ENCODE measurements around the gene BLOC1S4. TPM values are rescaled to one million over a fixed set of nuclear protein-coding genes. Genes with fewer than 3 reads are reported as not detected.
"Not testable (repeated sequence)": the region's sequence is repeated elsewhere in the genome, so short reads cannot be mapped to it uniquely, and the experiment has no call there.

The BLOC1S4 gene
- total RNA-seq, 1 donor from 2014 or later, result 23.8 TPM

DNA sequence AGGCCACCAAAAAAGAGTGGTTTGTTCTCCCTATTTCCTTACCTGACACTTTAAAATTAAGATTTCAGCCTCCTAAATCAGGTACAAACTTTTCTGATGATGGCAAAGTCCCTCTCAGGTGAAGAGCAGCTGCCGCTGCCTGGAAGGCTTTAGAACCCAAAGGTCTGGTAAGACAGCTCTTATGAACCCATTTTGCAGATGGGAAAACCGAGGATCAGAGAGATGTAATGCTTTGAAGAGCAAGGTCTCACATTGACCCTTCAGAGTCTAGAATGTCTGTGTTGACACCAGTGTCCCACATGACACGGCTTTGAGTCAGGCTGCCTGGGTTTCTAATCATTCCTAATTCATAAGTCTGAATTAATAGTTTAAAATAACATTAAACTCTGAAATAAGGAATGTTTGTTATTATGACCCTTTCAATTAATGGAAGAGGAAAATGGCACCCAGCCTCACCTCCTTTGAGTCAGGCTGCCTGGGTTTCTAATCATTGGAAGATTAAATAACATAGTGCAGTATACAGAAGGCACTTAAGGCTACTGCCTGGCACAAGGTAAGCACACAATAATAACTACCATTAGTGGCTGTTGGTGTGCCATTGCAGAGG is 38.6 kb downstream of the BLOC1S4 start:
- no peak overlapping the region for H3K4me3 Mint-ChIP-seq
- no peak for DNase-seq (ENCODE audit: low read depth, low spot score)
- no peak overlapping the region for H3K27ac Mint-ChIP-seq (ENCODE audit: unreplicated experiment)
- TF ChIP-seq, protein P1, sequence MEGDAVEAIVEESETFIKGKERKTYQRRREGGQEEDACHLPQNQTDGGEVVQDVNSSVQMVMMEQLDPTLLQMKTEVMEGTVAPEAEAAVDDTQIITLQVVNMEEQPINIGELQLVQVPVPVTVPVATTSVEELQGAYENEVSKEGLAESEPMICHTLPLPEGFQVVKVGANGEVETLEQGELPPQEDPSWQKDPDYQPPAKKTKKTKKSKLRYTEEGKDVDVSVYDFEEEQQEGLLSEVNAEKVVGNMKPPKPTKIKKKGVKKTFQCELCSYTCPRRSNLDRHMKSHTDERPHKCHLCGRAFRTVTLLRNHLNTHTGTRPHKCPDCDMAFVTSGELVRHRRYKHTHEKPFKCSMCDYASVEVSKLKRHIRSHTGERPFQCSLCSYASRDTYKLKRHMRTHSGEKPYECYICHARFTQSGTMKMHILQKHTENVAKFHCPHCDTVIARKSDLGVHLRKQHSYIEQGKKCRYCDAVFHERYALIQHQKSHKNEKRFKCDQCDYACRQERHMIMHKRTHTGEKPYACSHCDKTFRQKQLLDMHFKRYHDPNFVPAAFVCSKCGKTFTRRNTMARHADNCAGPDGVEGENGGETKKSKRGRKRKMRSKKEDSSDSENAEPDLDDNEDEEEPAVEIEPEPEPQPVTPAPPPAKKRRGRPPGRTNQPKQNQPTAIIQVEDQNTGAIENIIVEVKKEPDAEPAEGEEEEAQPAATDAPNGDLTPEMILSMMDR (conservative IDR thresholded peaks at IDR 0.05), result no peak
- no peaks in the 10 kb centered on the region for H3K9me3 Mint-ChIP-seq
- no peaks in the 10 kb centered on the region for H3K36me3 Mint-ChIP-seq (ENCODE audit: low read depth)
- H3K4me1 Mint-ChIP-seq, result peaks cover 27% of the 10 kb centered on the region
- H3K27me3 Mint-ChIP-seq (ENCODE audit: low read depth), result no peaks in the 10 kb centered on the region

DNA sequence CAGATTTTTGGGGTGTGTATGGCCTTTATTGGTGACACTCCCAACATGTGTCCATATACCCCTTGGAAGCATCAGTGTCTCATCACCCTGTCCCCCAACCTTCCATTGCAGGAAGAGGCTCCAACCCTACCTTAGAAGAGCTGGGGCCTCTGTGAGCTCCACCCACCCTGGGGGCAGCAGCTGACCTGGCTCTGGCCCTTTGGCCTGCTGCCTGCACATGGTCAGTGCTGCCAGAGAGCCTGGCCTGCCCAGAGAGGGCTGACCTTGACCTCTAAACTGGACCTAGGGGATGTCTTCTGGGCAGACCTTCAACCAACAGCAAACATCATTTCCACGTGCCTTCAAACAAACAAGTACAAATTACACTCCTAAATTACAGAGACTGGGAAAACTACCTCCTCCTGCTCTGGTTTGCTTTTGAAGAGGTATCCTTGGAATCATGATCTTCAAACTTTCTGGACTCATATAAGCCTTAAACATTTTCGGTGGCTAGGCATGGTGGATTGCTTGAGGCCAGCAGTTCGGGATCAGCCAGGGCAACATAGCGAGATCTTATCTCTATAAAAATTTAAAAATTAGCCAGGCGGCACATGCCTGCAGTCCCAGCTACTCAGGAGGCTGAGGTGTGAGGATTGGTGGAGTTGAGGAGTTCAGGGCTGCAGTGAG is 39.2 kb downstream of the BLOC1S4 start:
- no peaks in the 10 kb centered on the region for H3K27me3 Mint-ChIP-seq (ENCODE audit: low read depth)
- H3K27ac Mint-ChIP-seq (ENCODE audit: unreplicated experiment), result no peak overlapping the region
- TF ChIP-seq, protein P1 (conservative IDR thresholded peaks at IDR 0.05), result no peak
- no peak for DNase-seq (ENCODE audit: low read depth, low spot score)
- no peak overlapping the region for H3K4me3 Mint-ChIP-seq
- peaks cover 24% of the 10 kb centered on the region for H3K4me1 Mint-ChIP-seq
- no peaks in the 10 kb centered on the region for H3K9me3 Mint-ChIP-seq
- H3K36me3 Mint-ChIP-seq (ENCODE audit: low read depth), result no peaks in the 10 kb centered on the region

DNA sequence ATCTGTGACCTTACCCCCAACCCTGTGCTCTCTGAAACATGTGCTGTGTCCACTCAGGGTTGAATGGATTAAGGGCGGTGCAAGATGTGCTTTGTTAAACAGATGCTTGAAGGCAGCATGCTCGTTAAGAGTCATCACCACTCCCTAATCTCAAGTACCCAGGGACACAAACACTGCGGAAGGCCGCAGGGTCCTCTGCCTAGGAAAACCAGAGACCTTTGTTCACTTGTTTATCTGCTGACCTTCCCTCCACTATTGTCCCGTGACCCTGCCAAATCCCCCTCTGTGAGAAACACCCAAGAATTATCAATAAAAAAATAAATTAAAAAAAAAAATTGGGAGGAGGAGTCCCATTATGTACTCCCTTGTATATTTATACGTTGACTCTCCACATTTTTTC is 40.4 kb downstream of the BLOC1S4 start:
- not testable (repeated sequence) for H3K36me3 Mint-ChIP-seq (ENCODE audit: low read depth); H3K27me3 Mint-ChIP-seq (ENCODE audit: low read depth); H3K4me3 Mint-ChIP-seq; H3K9me3 Mint-ChIP-seq; H3K27ac Mint-ChIP-seq (ENCODE audit: unreplicated experiment); DNase-seq (ENCODE audit: low read depth, low spot score)
- peaks cover 33% of the 10 kb centered on the region for H3K4me1 Mint-ChIP-seq

DNA sequence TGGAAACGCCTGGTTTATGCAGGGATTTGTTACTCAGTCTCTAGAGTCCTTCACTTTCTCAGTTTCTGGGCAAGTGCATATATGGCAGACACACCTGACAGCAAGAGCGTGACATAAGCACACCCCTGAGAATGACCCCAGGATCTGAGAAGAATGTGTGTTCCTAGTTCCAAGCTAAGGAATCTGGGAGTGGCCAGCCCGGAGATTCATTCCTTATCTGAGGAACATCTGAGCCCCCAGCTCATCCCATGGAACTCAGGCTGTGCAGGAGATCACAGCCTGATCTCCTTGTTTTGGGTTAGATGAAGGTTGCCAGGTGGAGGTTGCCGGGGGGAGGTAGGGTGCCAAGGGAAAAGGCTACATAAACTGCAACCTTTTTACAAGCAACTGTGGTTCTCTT is 42.8 kb downstream of the BLOC1S4 start:
- H3K27ac Mint-ChIP-seq (ENCODE audit: unreplicated experiment), result no peak overlapping the region
- no peak overlapping the region for H3K4me3 Mint-ChIP-seq
- H3K36me3 Mint-ChIP-seq (ENCODE audit: low read depth), result no peaks in the 10 kb centered on the region
- H3K27me3 Mint-ChIP-seq (ENCODE audit: low read depth), result no peaks in the 10 kb centered on the region
- H3K9me3 Mint-ChIP-seq, result no peaks in the 10 kb centered on the region
- DNase-seq (ENCODE audit: low read depth, low spot score), result no peak
- H3K4me1 Mint-ChIP-seq, result peaks cover 32% of the 10 kb centered on the region
- TF ChIP-seq, protein P1 (conservative IDR thresholded peaks at IDR 0.05), result no peak

DNA sequence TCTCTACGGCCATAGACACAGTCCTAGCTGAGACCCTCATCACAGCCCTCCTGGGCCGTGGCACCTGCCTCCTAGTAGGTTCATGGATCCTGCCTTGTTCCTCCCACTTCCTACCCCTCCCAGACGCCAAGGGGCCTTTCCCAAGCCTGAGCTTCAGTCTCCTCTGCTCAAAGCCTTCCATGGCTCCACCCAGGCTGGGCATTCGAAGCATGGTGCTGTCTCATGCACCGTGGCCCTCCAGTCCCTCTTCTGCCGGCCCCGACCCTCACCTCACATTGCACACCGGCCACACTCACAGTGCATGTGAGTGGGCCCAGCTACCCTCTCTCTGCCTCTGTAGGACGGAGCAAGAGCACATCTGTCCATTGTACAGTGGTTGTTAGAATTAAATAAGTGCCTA is 44.9 kb downstream of the BLOC1S4 start:
- Mint-ChIP-seq H3K4me3 (no peak overlapping the region), H3K36me3 (ENCODE audit: low read depth) (no peaks in the 10 kb centered on the region), H3K27me3 (ENCODE audit: low read depth) (no peaks in the 10 kb centered on the region), H3K27ac (ENCODE audit: unreplicated experiment) (peak overlapping the region; percentile 95), H3K9me3 (no peaks in the 10 kb centered on the region), H3K4me1 (peaks cover 40% of the 10 kb centered on the region)
- TF ChIP-seq, protein P1 (conservative IDR thresholded peaks at IDR 0.05), result no peak
- no peak for DNase-seq (ENCODE audit: low read depth, low spot score)
